HG03135 (cell line): Measurements from ENCODE around the gene PRR5.
"Not testable (repeated sequence)": the region's sequence is repeated elsewhere in the genome, so short reads cannot be mapped to it uniquely, and the experiment has no call there.

Source experiments
- ATAC-seq: cut with Tn5 transposase; IDR thresholded peaks from one replicate; pipeline ENCODE4 v1.9.1; 2021; ENCODE audit warnings: mild to moderate bottlenecking, moderate library complexity; ENCODE audit not compliant: unreplicated experiment

The PRR5 gene

DNA sequence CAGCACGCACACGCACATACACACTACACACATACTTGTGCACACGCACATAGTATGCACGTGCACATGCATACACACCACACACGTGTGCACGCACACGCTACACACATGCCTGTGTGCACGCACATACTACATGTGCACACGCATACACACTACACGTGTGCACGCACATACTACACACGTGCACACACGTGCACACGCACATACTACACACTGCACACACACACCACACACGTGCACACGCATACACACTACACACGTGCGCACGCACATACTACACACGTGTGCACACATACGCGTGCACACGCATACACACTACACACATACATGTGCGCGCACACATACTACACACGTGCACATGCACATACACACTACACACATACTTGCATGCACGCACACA, 30.7 kb downstream of the PRR5 start:
- no peak for ATAC-seq

- no peak for ATAC-seq
Observed at GRCh38 chr22:44733426-44734106, 31.6 kb downstream of the PRR5 start.

GRCh38 chr22:44734278-44734677, 32.3 kb downstream of the PRR5 start:
- no peak for ATAC-seq

GRCh38 chr22:44734801-44735517, 33.0 kb downstream of the PRR5 start:
- no peak for ATAC-seq

DNA sequence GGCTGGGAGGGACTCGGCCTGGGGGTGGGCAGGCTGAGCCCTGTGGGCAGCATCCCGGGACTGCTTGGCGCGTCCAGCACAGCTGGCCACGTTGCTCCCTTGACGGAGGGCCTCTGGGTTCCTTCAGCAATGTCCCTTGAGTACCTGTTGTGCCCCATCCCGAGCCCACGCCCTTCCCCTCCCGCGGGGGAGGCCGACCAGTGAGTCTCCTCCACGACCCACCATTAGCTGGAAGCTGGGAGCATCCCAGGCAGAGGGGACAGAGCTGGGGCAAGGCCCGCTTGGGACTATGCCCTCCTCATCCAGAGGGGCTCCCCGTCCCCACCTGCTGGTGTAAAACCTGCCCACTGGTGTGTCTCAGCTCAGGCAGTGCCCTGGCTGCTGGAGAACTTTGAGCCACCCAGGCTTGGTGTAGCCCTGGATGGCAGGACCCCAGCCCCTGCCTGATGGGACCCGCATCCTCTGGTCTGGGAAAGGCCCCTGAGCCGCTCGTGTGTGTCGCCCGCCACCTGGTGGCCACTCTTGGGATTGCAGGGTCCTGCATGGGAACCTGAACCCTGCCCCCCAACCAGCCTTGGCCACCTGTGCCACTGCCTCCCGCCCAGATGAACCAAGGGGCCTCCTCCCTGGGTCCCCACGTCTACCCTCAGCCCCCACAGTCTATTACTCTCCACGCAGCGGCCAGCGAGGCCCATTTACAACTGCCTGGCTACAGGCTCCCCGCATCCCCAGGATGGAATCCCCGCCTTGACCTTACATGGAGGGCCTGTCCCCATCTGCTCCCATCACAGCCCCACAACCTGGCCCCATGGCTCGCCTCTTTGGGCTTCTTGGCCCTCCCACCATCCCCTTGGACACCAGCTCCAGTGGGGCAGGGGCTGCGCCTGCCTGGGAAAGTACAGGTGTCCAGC, 33.8 kb downstream of the PRR5 start:
- no peak for ATAC-seq

DNA sequence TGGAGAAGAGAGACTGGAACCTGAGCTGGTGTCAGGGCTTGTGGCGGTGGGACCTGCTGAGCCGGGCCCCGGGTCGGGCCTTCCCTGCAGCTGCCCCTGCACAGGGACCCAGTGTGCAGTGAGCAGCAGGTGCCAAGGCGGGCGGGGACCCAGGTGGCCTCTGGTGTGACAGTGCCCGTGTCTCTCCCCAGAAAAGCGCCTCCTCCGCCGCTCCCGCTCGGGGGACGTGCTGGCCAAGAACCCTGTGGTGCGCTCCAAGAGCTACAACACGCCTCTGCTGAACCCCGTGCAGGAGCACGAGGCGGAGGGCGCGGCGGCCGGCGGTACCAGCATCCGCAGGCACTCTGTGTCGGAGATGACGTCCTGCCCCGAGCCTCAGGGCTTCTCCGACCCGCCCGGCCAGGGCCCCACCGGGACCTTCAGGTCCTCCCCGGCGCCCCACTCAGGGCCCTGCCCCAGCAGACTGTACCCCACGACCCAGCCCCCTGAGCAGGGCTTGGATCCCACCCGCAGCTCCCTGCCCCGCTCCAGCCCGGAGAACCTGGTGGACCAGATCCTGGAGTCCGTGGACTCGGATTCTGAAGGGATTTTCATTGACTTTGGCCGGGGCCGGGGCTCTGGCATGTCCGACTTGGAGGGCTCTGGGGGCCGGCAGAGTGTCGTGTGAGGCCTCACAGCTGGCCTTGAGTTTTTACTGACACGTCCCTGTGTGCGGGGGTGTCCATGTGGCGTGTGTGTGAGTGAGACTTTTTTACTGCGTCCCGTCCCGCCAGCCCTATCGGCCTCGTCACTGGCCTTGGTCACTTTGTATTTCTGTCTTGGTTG, 34.8 kb downstream of the PRR5 start:
- ATAC-seq: no peak

DNA sequence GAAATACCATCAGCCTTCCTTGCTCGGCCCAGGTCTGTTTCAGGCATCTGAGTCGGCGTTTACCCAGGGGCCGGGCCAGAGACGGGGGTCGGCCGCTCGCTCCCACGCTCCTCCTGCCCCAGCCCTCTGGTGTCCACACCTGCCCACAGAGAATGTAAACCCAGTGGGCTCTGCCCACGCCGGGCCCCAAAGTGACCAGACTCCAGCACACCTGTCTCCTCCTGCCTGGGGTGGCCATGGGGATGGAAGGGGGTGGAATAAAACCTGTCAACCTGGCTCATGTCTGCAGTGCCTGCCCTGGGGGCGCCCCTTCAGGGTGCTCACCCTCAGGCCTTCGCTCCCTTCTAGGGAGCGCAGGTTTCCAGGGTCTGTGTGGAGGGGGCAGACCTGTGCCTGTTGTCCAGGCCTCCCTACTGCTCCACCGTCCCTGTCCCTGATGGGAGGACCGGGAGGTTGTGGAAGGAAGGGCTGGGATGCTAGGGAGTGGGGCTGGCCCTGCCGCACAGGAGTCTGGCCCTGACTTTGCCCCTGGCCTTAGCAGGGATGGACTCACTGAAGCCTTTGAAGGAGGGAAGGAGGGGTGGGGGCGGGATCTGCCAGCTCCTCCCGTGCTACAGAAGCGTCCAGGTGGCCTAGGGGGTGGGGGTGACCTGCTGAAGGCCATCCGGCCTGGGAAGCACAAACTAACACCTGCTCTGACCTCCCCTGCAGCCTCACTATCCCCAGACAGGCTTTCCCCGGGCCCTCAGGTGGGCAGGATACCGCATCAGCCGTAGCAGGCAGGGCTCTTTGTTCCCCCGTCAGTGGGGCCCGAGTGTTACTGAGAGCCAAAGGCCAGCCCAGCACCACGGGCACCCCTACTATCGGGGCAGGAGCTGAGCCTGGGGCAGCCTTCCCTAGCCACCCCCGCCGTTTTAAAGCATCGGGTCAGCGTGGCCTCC, 35.7 kb downstream of the PRR5 start:
- no peak for ATAC-seq

DNA sequence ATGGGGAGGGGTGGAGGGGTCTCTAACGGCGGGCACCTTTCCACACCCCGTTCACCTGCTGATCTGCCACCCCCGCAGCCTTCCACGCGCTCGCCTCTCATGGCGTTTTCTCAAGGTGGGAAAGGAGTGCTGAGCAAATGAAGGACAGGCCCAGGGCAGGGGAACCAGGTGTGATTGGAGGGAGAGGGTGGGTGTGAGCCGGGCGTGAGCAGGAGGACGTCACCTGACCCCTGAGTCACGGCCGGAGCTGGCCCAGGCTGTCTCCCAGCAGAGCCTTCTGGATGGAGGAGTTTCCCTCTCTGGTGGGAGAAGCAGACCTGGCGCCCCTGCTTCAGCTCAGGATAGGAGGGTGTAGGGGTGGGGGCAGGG, 36.3 kb downstream of the PRR5 start:
- ATAC-seq: no peak

- no peak for ATAC-seq
Observed at GRCh38 chr22:44739024-44739423, 37.0 kb downstream of the PRR5 start.

DNA sequence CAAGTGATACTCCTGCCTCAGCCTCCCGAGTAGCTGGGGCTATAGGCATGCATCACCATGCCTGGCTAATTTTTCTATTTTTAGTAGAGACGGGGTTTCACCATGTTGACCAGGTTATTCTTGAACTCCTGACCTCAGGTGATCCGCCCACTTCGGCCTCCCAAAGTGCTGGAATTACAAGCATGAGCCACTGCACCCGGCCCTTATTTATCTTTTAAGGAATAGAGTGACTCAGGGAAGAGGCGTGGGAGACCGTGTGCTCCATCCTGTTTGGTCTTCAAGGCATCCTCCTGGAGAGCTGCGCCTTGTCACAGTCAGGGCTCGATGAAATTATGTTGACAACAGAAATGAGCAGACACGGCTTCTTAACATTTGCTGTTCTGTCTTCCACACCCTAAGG, 37.7 kb downstream of the PRR5 start:
- not testable (repeated sequence) for ATAC-seq

- no peak for ATAC-seq
Observed at GRCh38 chr22:44740307-44740706, 38.3 kb downstream of the PRR5 start.

DNA sequence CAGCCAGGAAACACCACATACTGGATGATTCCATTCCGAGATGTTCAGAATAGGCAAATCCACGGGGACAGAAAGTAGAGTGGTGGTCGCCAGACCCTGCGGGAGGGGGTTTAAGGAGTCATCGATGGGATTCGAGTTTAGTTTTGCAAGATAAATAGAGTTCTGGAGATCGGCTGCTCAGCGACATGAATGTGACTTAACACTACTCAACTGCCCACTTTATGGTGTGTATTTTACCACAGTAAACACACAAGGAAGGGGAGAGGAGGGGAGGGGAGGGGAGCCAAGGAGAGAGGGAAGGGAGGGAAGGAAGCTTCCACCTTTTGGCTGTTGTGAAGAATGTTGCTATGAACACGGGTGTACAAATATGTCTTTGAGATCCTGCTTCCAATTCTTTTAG, 39.9 kb downstream of the PRR5 start:
- ATAC-seq: no peak

GRCh38 chr22:44743247-44743646, 41.2 kb downstream of the PRR5 start:
- no peak for ATAC-seq

- ATAC-seq: no peak
Observed at GRCh38 chr22:44743804-44744211, 41.8 kb downstream of the PRR5 start.

- ATAC-seq: no peak
Observed at GRCh38 chr22:44745853-44746789, 44.1 kb downstream of the PRR5 start.

GRCh38 chr22:44747784-44748127, 45.8 kb downstream of the PRR5 start:
- ATAC-seq: not testable (repeated sequence)

GRCh38 chr22:44748524-44748923, 46.5 kb downstream of the PRR5 start:
- ATAC-seq: no peak

GRCh38 chr22:44750481-44750880, 48.5 kb downstream of the PRR5 start:
- ATAC-seq: no peak
